H1 (cell line): Measurements from ENCODE around the gene USP17L21.
"Not testable (repeated sequence)": the region's sequence is repeated elsewhere in the genome, so short reads cannot be mapped to it uniquely, and the experiment has no call there.

Experiments
- CHD2 ChIP-seq: IDR thresholded peaks from 2 replicates; pipeline ENCODE4 v1.6.1; 2012; ENCODE audit warnings: low read length, improper control_type of control experiment
- CHD7 ChIP-seq: fragments of 300-600 bp; sonication (generic); IDR thresholded peaks from 2 replicates; pipeline ENCODE4 v1.7.1; 2012; ENCODE audit warnings: low read length, moderate library complexity, mild to moderate bottlenecking, inconsistent platforms; ENCODE audit not compliant: insufficient replicate concordance
- CREB1 ChIP-seq: IDR thresholded peaks from 2 replicates; pipeline ENCODE4 v1.6.1; 2012; ENCODE audit warnings: inconsistent platforms
- EZH2 ChIP-seq: fragments of 200-600 bp; sonication (generic); IDR thresholded peaks from 2 replicates; pipeline ENCODE4 v1.7.1; 2012; ENCODE audit warnings: low read depth, mild to moderate bottlenecking, moderate library complexity, low read length, inconsistent platforms; ENCODE audit not compliant: severe bottlenecking
- GABPA ChIP-seq: IDR thresholded peaks from 2 replicates; pipeline ENCODE4 v1.6.1; 2011; ENCODE audit warnings: mild to moderate bottlenecking, low read length, moderate library complexity, borderline replicate concordance; ENCODE audit not compliant: insufficient read depth
- JUND ChIP-seq: IDR thresholded peaks from 2 replicates; pipeline ENCODE4 v1.6.1; 2011; ENCODE audit warnings: mild to moderate bottlenecking, improper control_type of control experiment, low read length
- POLR2A ChIP-seq, 2 experiments: IDR thresholded peaks; 1 replicate in 1 of 2; 2 replicates in 1 of 2; pipeline ENCODE4 v1.6.1; 2011; ENCODE audit warnings: low read depth in 2 of 2, low read length in 2 of 2, mild to moderate bottlenecking in 2 of 2; ENCODE audit errors: control extremely low read depth in 1 of 2
- RAD21 ChIP-seq, 2 experiments: IDR thresholded peaks in 1 of 2; conservative IDR thresholded peaks in 1 of 2; 2 replicates each; pipeline ENCODE4 v1.6.1; 2011; ENCODE audit warnings: low read depth in 2 of 2, low read length in 2 of 2, improper control_type of control experiment in 1 of 2, inconsistent platforms in 1 of 2, mild to moderate bottlenecking in 1 of 2, moderate library complexity in 1 of 2
- RXRA ChIP-seq: IDR thresholded peaks from 2 replicates; pipeline ENCODE4 v1.6.1; 2011; ENCODE audit warnings: low read depth, mild to moderate bottlenecking, low read length, moderate library complexity; ENCODE audit not compliant: insufficient read depth
- TF ChIP-seq, protein P1 (sequence below), 3 experiments: IDR thresholded peaks; 1 replicate in 2 of 3; 2 replicates in 1 of 3; pipeline versions ENCODE4 v1.5.1 to v1.6.1; 2011; ENCODE audit warnings: low read length in 3 of 3, mild to moderate bottlenecking in 3 of 3, inconsistent platforms in 2 of 3, low read depth in 1 of 3, moderate library complexity in 1 of 3; ENCODE audit not compliant: insufficient read depth in 1 of 3; ENCODE audit errors: control extremely low read depth in 1 of 3
- TF ChIP-seq, protein P2 (sequence below): IDR thresholded peaks from 2 replicates; pipeline ENCODE4 v1.6.1; 2012; ENCODE audit warnings: low read length, inconsistent platforms

DNA sequence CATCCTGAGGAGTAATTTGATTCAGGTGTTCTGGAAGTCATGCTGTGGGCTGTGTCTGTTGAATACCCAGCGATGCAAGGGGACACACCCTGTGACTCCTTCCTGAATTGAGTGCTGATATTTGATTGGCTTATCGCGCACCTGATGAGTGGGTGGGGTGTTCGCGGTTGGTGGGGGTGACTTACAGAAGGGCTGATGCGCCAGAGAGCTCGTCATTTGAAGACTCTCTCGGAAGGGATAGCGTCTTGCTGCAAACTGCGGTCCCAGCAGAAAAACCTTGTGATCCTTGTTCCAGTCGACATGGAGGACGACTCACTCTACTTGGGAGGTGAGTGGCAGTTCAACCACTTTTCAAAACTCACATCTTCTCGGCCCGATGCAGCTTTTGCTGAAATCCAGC, 47.6 kb upstream of the USP17L21 start, which contains the start of gene USP17L11:
- TF ChIP-seq RXRA; RAD21 (IDR thresholded peaks at IDR 0.05 in 1 of 2, conservative IDR thresholded peaks at IDR 0.05 in 1 of 2; ENCODE audit: low read depth in 2 of 2, low read length in 2 of 2); JUND; POLR2A (IDR thresholded peaks at IDR 0.05; ENCODE audit: control extremely low read depth in 1 of 2, low read depth in 2 of 2, low read length in 2 of 2); EZH2; CHD7; GABPA; CHD2; CREB1: not testable (repeated sequence)
- TF ChIP-seq, protein P1, sequence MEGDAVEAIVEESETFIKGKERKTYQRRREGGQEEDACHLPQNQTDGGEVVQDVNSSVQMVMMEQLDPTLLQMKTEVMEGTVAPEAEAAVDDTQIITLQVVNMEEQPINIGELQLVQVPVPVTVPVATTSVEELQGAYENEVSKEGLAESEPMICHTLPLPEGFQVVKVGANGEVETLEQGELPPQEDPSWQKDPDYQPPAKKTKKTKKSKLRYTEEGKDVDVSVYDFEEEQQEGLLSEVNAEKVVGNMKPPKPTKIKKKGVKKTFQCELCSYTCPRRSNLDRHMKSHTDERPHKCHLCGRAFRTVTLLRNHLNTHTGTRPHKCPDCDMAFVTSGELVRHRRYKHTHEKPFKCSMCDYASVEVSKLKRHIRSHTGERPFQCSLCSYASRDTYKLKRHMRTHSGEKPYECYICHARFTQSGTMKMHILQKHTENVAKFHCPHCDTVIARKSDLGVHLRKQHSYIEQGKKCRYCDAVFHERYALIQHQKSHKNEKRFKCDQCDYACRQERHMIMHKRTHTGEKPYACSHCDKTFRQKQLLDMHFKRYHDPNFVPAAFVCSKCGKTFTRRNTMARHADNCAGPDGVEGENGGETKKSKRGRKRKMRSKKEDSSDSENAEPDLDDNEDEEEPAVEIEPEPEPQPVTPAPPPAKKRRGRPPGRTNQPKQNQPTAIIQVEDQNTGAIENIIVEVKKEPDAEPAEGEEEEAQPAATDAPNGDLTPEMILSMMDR (IDR thresholded peaks at IDR 0.05; ENCODE audit: control extremely low read depth in 1 of 3, insufficient read depth in 1 of 3, low read depth in 1 of 3, low read length in 3 of 3) = not testable (repeated sequence)
- TF ChIP-seq, protein P2, sequence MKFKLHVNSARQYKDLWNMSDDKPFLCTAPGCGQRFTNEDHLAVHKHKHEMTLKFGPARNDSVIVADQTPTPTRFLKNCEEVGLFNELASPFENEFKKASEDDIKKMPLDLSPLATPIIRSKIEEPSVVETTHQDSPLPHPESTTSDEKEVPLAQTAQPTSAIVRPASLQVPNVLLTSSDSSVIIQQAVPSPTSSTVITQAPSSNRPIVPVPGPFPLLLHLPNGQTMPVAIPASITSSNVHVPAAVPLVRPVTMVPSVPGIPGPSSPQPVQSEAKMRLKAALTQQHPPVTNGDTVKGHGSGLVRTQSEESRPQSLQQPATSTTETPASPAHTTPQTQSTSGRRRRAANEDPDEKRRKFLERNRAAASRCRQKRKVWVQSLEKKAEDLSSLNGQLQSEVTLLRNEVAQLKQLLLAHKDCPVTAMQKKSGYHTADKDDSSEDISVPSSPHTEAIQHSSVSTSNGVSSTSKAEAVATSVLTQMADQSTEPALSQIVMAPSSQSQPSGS = not testable (repeated sequence)
